GM04504 (cell line): Measurements from ENCODE around the gene PCED1B.
"Not testable (repeated sequence)": the region's sequence is repeated elsewhere in the genome, so short reads cannot be mapped to it uniquely, and the experiment has no call there.

ENCODE experiments used
- DNase-seq: peaks from one replicate; pipeline ENCODE4 v3.0.0-alpha.2; 2012; ENCODE audit warnings: low read depth

The PCED1B gene, protein sequence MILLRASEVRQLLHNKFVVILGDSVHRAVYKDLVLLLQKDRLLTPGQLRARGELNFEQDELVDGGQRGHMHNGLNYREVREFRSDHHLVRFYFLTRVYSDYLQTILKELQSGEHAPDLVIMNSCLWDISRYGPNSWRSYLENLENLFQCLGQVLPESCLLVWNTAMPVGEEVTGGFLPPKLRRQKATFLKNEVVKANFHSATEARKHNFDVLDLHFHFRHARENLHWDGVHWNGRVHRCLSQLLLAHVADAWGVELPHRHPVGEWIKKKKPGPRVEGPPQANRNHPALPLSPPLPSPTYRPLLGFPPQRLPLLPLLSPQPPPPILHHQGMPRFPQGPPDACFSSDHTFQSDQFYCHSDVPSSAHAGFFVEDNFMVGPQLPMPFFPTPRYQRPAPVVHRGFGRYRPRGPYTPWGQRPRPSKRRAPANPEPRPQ

GRCh38 chr12:47079468-47079980 is at the start of gene PCED1B, which contains the start of gene AMIGO2:
Gene PCED1B (plus strand): TSS chr12:47079621. CDS start chr12:47235064, 155,443 bp downstream.
Gene AMIGO2 (minus strand): TSS chr12:47079959. CDS start chr12:47079002, 957 bp downstream.
- no peak for DNase-seq

GRCh38 chr12:47029903-47030302 is 49.5 kb upstream of the PCED1B start:
- no peak for DNase-seq

- DNase-seq, result peak; percentile 40
Measured at GRCh38 chr12:47032644-47033043, 46.8 kb upstream of the PCED1B start.

DNA sequence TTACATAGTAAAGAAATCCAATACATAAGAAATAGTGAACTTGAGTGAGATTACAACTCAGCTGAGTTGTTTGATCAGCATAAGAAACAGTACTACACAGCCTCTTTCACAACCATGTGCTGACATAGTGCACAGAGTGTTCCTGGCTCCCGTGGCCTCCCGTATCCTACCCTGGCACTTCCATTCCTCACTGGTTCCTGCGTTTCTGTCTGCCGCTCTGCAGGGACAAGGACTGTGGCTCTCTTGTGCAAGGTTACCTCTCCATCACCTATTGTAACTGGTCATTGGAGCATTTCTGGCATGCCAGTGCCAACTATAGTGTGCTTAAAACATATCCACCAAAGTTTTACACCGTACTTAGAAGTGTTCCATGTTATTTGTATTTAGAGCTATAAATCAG is 46.3 kb upstream of the PCED1B start:
- DNase-seq, result no peak

GRCh38 chr12:47033789-47034555 is 45.4 kb upstream of the PCED1B start:
- no peak for DNase-seq

DNA sequence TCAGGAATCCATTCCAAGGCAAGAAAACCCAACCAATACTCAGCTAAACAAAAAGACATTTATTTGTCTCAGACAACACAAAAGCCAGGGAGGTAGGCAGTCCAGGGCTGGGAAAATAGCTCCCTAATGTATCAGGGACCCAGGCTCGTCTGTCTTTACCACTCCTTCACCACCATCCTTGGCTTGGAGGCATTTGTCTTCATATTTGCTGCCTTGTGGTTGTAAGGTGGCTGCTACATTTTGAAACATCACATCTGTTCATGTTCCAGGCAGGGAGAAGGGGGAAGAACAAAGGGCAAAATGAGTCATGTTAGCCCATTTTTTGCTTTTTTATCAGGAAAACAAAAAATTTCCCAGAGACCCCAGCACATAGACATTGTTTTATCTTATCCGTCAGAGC is 44.8 kb upstream of the PCED1B start:
- no peak for DNase-seq

DNA sequence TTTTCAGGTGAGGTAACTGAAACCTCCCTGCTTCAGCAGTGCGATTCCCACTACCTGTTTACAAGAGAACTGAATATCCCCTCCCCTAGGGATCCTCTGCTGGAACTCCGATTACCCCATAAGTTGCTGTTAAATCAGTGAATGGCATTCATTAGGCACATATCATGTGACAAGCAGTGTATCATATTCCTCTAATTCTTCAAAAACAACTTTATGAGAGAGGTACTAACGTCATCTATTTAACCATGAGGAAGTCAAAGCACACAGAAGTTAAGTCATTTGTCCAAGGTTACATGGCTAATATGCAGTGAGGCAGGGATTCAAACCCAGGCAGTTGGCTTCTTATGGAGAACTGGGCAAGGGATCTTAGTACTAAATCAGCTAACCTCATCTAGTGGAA is 43.9 kb upstream of the PCED1B start:
- DNase-seq, result no peak

DNA sequence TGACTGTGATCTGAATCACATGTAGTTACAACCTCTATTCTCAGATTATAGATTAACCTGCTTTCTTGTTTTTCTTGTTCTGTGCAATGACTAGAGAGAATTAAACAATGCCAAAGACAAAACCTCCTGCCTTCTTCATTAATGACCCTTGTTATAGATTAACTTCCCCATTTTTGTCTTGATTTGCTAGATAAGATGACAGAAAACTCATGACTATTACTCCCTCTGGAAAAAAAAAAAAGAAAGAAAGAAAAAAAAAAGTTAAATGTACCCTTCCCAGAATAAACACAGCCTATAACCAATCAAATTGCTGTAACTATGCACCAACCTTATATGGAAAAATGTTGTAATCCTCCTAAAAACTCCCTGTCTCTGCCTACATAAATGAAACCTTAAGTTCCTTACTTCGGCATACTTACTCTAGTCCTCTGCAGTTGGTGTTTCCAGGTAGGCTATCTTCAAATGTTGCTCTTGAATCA is 41.1 kb upstream of the PCED1B start:
- DNase-seq, result no peak

- no peak for DNase-seq
Measured at GRCh38 chr12:47039079-47039478, 40.3 kb upstream of the PCED1B start.

- no peak for DNase-seq
Measured at GRCh38 chr12:47039756-47040155, 39.7 kb upstream of the PCED1B start.

DNA sequence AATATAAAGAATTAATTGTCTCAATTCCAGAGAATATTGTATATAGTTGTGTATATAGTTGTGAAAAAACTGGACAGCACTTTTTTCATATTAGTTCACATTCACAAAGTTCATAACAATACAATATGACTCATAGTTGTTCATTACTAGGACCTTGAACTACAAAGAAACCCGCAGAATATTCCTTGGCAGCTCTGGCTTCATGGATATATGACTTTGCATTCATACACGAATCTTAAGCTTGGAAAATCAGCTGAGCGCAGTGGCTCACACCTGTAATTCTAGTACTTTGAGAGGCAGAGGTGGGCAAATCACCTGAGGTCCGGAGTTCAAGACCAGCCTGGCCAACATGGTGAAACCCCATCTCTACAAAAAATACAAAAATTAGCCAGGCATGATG is 38.1 kb upstream of the PCED1B start:
- no peak for DNase-seq

- no peak for DNase-seq
Measured at GRCh38 chr12:47048541-47048940, 30.9 kb upstream of the PCED1B start.

DNA sequence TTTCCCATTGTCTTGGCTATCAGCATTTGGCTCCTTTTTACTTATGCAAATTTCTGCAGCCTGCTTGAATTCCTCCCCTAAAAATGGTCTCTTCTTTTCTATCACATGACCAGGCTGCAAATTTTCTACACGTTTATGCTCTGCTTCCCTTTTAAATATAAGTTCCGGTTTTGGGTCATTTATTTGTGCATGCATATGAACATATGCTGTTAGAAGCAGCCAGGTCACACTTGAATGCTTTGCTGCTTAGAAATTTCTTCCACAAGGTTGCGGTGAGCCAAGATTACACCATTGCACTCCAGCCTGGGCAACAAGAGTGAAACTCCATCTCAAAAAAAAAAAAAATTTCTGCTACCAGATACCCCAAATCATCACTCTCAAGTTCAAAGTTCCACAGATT is 28.1 kb upstream of the PCED1B start:
- DNase-seq, result not testable (repeated sequence)

GRCh38 chr12:47052274-47052673 is 27.1 kb upstream of the PCED1B start:
- no peak for DNase-seq

DNA sequence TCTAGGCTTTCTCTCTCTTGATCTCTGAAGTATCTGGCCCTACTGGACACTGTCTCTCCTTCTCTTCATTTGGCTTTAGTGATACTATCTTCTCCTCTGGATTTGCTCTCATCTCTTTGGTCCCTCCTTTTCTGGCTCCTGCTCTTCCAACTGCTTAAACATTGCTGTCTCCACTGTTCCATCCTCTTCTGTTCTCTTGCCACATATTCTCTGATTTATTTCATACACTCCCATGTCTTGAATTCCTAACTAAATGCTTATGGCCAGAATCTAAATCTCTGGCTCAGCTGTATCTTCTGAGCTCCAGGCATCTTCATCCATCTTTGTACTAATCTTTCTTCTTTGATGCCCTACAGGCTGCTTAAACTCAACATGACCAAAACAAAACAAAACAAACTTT is 25.5 kb upstream of the PCED1B start:
- no peak for DNase-seq

DNA sequence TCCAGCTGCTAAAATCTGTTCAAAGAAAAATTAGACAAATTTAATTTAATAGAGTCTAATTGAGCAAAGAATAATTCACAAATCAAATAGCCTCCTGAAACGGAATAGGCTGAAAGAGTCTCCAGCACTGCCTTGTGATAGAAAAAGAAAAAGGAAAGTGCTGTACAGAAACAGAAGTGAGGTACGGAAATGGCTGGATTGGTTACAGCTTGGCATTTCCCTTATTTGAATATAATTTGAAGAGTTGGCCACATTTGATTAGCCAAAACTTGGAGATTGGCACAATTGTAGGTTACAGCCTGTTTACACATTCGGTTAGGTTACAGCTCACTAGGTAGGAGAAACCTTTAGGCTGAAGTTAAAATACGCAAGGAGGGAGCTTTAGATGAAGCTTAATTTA is 24.8 kb upstream of the PCED1B start:
- no peak for DNase-seq

GRCh38 chr12:47055856-47056255 is 23.6 kb upstream of the PCED1B start:
- DNase-seq, result not testable (repeated sequence)

DNA sequence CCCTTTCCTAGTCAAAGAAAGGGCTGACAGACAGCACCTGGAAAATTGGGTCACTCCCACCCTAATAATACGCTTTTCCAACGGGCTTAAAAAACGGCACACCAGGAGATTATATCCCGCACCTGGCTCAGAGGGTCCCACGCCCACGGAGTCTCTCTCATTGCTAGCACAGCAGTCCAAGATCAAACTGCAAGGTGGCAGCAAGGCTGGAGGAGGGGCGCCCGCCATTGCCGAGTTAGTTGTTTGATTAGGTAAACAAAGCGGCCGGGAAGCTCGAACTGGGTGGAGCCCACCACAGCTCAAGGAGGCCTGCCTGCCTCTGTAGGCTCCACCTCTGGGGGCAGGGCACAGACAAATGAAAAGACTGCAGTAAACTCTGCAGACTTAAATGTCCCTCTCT is 22.5 kb upstream of the PCED1B start:
- DNase-seq, result not testable (repeated sequence)

- not testable (repeated sequence) for DNase-seq
Measured at GRCh38 chr12:47058640-47059039, 20.8 kb upstream of the PCED1B start.

DNA sequence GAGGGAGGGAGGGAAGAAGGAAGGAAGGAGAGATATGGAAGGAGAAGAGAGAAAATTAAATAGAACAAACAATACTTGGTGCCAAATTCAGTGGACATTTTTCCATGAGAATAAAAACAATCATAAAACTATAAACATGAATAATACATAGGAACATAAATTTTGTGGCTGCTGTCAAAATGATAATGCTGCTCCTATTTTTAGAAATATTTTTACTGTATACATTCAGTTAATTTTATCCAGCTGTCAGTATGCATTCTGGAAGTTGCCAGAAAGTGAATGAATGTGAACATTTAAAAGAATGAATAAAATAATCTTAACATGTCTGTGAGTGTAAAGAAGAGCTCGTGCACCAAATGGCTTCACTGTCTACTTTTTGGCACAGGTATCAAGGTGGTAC is 13.9 kb upstream of the PCED1B start:
- DNase-seq, result no peak

DNA sequence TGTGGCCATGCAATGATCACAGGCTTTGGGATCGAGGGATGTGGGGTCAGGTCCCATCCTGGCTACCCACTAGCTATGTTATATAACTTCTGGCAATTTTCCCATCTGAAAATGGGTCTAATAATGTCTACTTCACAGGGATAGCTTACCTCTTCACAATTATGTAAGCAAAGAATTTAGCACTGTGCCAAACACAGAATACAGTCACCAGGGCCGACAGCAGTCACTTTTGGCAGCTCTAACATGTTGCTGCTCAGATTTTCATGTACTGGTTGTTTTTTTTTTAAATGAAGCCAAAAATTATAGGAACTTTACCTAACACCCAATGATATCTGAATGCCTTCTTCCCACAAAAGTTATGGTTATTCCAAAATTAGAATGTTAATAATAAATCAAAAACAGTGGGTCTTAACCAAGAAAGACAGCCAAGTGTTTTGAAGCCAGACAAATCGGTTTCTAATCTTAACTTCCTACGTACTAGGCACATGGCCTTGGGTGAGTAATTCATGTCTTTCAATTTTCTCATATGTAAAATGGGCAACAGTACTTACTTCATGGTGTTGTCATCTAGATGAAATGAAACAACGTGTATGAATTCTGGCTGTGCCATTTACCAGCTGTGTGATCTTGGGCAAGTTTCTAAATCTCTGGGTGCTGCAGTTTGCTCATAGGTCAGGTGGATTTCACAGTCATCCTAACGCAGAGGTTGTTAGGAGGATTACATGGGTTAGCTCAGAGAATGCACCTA is 13.0 kb upstream of the PCED1B start:
- no peak for DNase-seq

DNA sequence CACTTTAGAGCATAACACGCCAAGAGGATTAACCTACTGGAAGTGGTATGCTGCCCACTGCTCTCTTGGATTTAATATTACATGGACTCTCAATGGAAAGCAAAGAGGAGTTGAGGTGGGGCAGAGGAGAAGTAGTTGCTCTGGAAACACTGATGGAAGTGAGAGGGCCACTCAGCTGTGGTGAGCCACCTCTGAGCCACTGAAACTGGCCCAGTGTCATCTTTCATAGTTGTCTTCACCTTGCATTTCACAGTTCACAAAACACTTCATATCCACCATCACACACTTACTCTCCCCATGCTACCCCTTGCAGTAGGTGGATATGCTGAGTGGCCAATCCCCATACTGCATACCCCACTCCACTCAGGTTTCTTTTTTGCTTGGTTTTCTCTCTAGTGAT is 12.2 kb upstream of the PCED1B start:
- DNase-seq, result no peak
